Measurements from ENCODE around the gene ROR2. TPM values are rescaled to one million over a fixed set of nuclear protein-coding genes. Genes with fewer than 3 reads are reported as not detected.

ROR2 gene
- total and polyA plus RNA-seq, 2 experiments from 2014 or later: 8.1 to 18.8 TPM

GRCh38 chr9:91693226-91693625 is 256.8 kb downstream of the ROR2 start (continued):
- TF ChIP-seq NANOG (IDR thresholded peaks at IDR 0.05; ENCODE audit: borderline replicate concordance): no peak
- TF ChIP-seq EZH2phosphoT487 (IDR thresholded peaks at IDR 0.05; ENCODE audit: unreplicated experiment): no peak
- TF ChIP-seq EZH2 (IDR thresholded peaks at IDR 0.05; ENCODE audit: low read depth, unreplicated experiment): no peak

- Histone ChIP-seq H4K20me1 (replicated peaks; ENCODE audit: insufficient read depth) (no peaks in the 10 kb centered on the region), H3K79me2 (replicated peaks; ENCODE audit: insufficient read depth) (no peaks in the 10 kb centered on the region), H3F3A (replicated peaks; ENCODE audit: low read depth) (no peaks in the 10 kb centered on the region), H3K27me3 (ENCODE audit: insufficient read depth) (no peaks in the 10 kb centered on the region), H3K9me2 (ENCODE audit: insufficient read depth) (no peaks in the 10 kb centered on the region), H3K4me3 (no peak overlapping the region), H2AFZ (no peak overlapping the region), H3K4me1 (ENCODE audit: insufficient read depth) (no peaks in the 10 kb centered on the region), H3K4me2 (no peak overlapping the region), H3K27ac (ENCODE audit: low read depth) (no peak overlapping the region), H3K36me3 (ENCODE audit: insufficient read depth) (no peaks in the 10 kb centered on the region)
- H3K27ac Mint-ChIP-seq: no peak overlapping the region
- no peaks in the 10 kb centered on the region for H3K9me3 Mint-ChIP-seq
- H3K4me3 Mint-ChIP-seq: no peak overlapping the region
- no peak for DNase-seq (ENCODE audit: low spot score)
- TF ChIP-seq ZNF114 (CRISPR knock-in tag; IDR thresholded peaks at IDR 0.05) (no peak), JUNB (IDR thresholded peaks at IDR 0.05; ENCODE audit: unreplicated experiment) (no peak), CREB1 (CRISPR knock-in tag; IDR thresholded peaks at IDR 0.05; ENCODE audit: low read depth) (no peak), STAT1 (IDR thresholded peaks at IDR 0.05; ENCODE audit: unreplicated experiment) (no peak), ZNF462 (CRISPR knock-in tag; IDR thresholded peaks at IDR 0.05) (no peak), ZNF331 (CRISPR knock-in tag; IDR thresholded peaks at IDR 0.05; ENCODE audit: low read depth) (no peak), EZH2 (IDR thresholded peaks at IDR 0.05; ENCODE audit: low read depth, unreplicated experiment) (no peak)
- H3K36me3 Mint-ChIP-seq (ENCODE audit: low read depth): no peaks in the 10 kb centered on the region
- peaks cover 3% of the 10 kb centered on the region for H3K27me3 Mint-ChIP-seq (ENCODE audit: insufficient read depth, low read depth, poor library complexity)
- H3K4me1 Mint-ChIP-seq: peaks cover 15% of the 10 kb centered on the region
- ATAC-seq: no peak
Observed at GRCh38 chr9:91690540-91691249, 259.3 kb downstream of the ROR2 start.

All from GM23338 (cell line).